ENCODE data around the gene PARS2. TPM values are rescaled to one million over a fixed set of nuclear protein-coding genes. Genes with fewer than 3 reads are reported as not detected.
A peak's percentile ranks its signal among the peaks of the same experiment; 100 is the strongest.

PARS2 gene
- total RNA-seq, 2 experiments from 2014 or later, result not detected

- no peaks in the 10 kb centered on the region for H3K36me3 ChIP-seq (ENCODE audit: insufficient read depth, low read length)
- H3K4me1 Mint-ChIP-seq (ENCODE audit: low read depth), result peaks cover 30% of the 10 kb centered on the region
- H3K27ac Mint-ChIP-seq, result no peak overlapping the region
- no peaks in the 10 kb centered on the region for H3K27me3 Mint-ChIP-seq
- peak overlapping the region in 1 of 2 donors; percentile 36 for H3K27ac ChIP-seq (ENCODE audit: low read depth in 1 of 2, low read length in 2 of 2)
- TF ChIP-seq, protein P1, sequence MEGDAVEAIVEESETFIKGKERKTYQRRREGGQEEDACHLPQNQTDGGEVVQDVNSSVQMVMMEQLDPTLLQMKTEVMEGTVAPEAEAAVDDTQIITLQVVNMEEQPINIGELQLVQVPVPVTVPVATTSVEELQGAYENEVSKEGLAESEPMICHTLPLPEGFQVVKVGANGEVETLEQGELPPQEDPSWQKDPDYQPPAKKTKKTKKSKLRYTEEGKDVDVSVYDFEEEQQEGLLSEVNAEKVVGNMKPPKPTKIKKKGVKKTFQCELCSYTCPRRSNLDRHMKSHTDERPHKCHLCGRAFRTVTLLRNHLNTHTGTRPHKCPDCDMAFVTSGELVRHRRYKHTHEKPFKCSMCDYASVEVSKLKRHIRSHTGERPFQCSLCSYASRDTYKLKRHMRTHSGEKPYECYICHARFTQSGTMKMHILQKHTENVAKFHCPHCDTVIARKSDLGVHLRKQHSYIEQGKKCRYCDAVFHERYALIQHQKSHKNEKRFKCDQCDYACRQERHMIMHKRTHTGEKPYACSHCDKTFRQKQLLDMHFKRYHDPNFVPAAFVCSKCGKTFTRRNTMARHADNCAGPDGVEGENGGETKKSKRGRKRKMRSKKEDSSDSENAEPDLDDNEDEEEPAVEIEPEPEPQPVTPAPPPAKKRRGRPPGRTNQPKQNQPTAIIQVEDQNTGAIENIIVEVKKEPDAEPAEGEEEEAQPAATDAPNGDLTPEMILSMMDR (IDR thresholded peaks at IDR 0.05), result no peak
- peaks cover 43% of the 10 kb centered on the region for H3K4me1 ChIP-seq (ENCODE audit: insufficient read depth, low read length)
- ChIA-PET POLR2A (no interaction called here), CTCF (no interaction called here)
- no peak overlapping the region for H3K4me3 ChIP-seq (ENCODE audit: low read length)
- intact Hi-C loops (cut with DNase I, micrococcal nuclease), result no loop called here
- no peaks in the 10 kb centered on the region for H3K9me3 ChIP-seq (ENCODE audit: control insufficient read depth in 1 of 2, insufficient read depth in 1 of 2, low read length in 2 of 2)
- H3K27me3 ChIP-seq (ENCODE audit: control insufficient read depth in 1 of 2, insufficient read depth in 2 of 2, low read length in 2 of 2), result no peaks in the 10 kb centered on the region
- DNase-seq, result no peak
- H3K4me3 Mint-ChIP-seq, result no peak overlapping the region
- H3K36me3 Mint-ChIP-seq (ENCODE audit: low read depth), result no peaks in the 10 kb centered on the region
- no peaks in the 10 kb centered on the region for H3K9me3 Mint-ChIP-seq
- ATAC-seq (ENCODE audit: poor library complexity), result no peak
Measured at GRCh38 chr1:54805466-54805865, 41.1 kb upstream of the PARS2 start.

GRCh38 chr1:54804471-54805132 is 40.3 kb upstream of the PARS2 start:
- intact Hi-C loops (cut with DNase I, micrococcal nuclease), result loop anchor here in 1 of 2 experiments (5.0 kb wide), 1 partner anchor 397 kb away; the partner anchor contains the start of gene SSBP3
- CTCF ChIA-PET, result no interaction called here
- no peaks in the 10 kb centered on the region for H3K27me3 Mint-ChIP-seq
- H3K27ac ChIP-seq (ENCODE audit: low read depth in 1 of 2, low read length in 2 of 2), result peak overlapping the region in 1 of 2 donors; percentile 36
- peaks cover 38% of the 10 kb centered on the region for H3K4me1 Mint-ChIP-seq (ENCODE audit: low read depth)
- TF ChIP-seq, protein P1 (IDR thresholded peaks at IDR 0.05), result no peak
- peak in 1 of 14 experiments; percentile 7 for DNase-seq
- H3K36me3 Mint-ChIP-seq (ENCODE audit: low read depth), result peaks cover 5% of the 10 kb centered on the region
- no peaks in the 10 kb centered on the region for H3K27me3 ChIP-seq (ENCODE audit: control insufficient read depth in 1 of 2, insufficient read depth in 2 of 2, low read length in 2 of 2)
- H3K4me1 ChIP-seq (ENCODE audit: insufficient read depth, low read length), result peaks cover 49% of the 10 kb centered on the region
- POLR2A ChIA-PET, result interaction anchor here (1.8 kb wide), 1 partner anchor 89 kb away, joined by 4 read pairs; the partner anchor contains the start of gene TTC4
- ATAC-seq (ENCODE audit: poor library complexity), result no peak
- no peak overlapping the region for H3K4me3 ChIP-seq (ENCODE audit: low read length)
- H3K9me3 ChIP-seq (ENCODE audit: control insufficient read depth in 1 of 2, insufficient read depth in 1 of 2, low read length in 2 of 2), result no peaks in the 10 kb centered on the region
- no peaks in the 10 kb centered on the region for H3K9me3 Mint-ChIP-seq
- no peak overlapping the region for H3K4me3 Mint-ChIP-seq
- H3K36me3 ChIP-seq (ENCODE audit: insufficient read depth, low read length), result no peaks in the 10 kb centered on the region
- H3K27ac Mint-ChIP-seq, result no peak overlapping the region

GRCh38 chr1:54803761-54804470 is 39.6 kb upstream of the PARS2 start:
- Histone ChIP-seq H3K4me1 (ENCODE audit: insufficient read depth, low read length) (peaks cover 56% of the 10 kb centered on the region), H3K27me3 (ENCODE audit: control insufficient read depth in 1 of 2, insufficient read depth in 2 of 2, low read length in 2 of 2) (no peaks in the 10 kb centered on the region), H3K4me3 (ENCODE audit: low read length) (no peak overlapping the region), H3K36me3 (ENCODE audit: insufficient read depth, low read length) (no peaks in the 10 kb centered on the region), H3K27ac (ENCODE audit: low read depth in 1 of 2, low read length in 2 of 2) (no peak overlapping the region), H3K9me3 (ENCODE audit: control insufficient read depth in 1 of 2, insufficient read depth in 1 of 2, low read length in 2 of 2) (no peaks in the 10 kb centered on the region)
- H3K27ac Mint-ChIP-seq, result no peak overlapping the region
- TF ChIP-seq, protein P1 (IDR thresholded peaks at IDR 0.05), result no peak
- POLR2A ChIA-PET, result interaction anchor here (1.8 kb wide), 1 partner anchor 89 kb away, joined by 4 read pairs; the partner anchor contains the start of gene TTC4
- intact Hi-C loops (cut with DNase I, micrococcal nuclease), result loop anchor here in 1 of 2 experiments (5.0 kb wide), 1 partner anchor 397 kb away; the partner anchor contains the start of gene SSBP3
- peak overlapping the region; percentile 13 for H3K4me3 Mint-ChIP-seq
- DNase-seq (peak in 1 of 14 experiments; percentile 25), ATAC-seq (ENCODE audit: poor library complexity) (no peak)
- peaks cover 5% of the 10 kb centered on the region for H3K36me3 Mint-ChIP-seq (ENCODE audit: low read depth)
- no peaks in the 10 kb centered on the region for H3K9me3 Mint-ChIP-seq
- H3K4me1 Mint-ChIP-seq (ENCODE audit: low read depth), result peaks cover 45% of the 10 kb centered on the region
- CTCF ChIA-PET, result no interaction called here
- no peaks in the 10 kb centered on the region for H3K27me3 Mint-ChIP-seq

Measured in CD4-positive, alpha-beta T cell (primary cell).